Smooth muscle cell (in vitro differentiated cells): ENCODE results near the gene KLHL13. TPM values are rescaled to one million over a fixed set of nuclear protein-coding genes. Genes with fewer than 3 reads are reported as not detected.

Experiments
- DNase-seq: peaks from one replicate; lab custom pipeline; 2025; ENCODE audit not compliant: unreplicated experiment; lab: John Stamatoyannopoulos, UW
- H2AFZ ChIP-seq: fragments of 200-600 bp; sonication (generic); 2 replicates; pipeline ENCODE4 v1.6.0; 2016; ENCODE audit warnings: antibody characterized with exemption, low read depth, mild to moderate bottlenecking
- H3F3A ChIP-seq: fragments of 200-600 bp; sonication (generic); 2 replicates; pipeline ENCODE4 v1.6.0; 2017; ENCODE audit warnings: antibody characterized with exemption, low read depth
- H3K27ac ChIP-seq: fragments of 200-600 bp; sonication (generic); 2 replicates; pipeline ENCODE4 v1.5.1; 2016; ENCODE audit warnings: low read depth, mild to moderate bottlenecking
- H3K27me3 ChIP-seq: fragments of 200-600 bp; sonication (generic); 2 replicates; pipeline ENCODE4 v1.6.1; 2016; ENCODE audit warnings: low read depth, mild to moderate bottlenecking
- H3K36me3 ChIP-seq: fragments of 200-600 bp; sonication (generic); 2 replicates; pipeline ENCODE4 v1.5.1; 2016; ENCODE audit warnings: low read depth
- H3K4me1 ChIP-seq: fragments of 200-600 bp; sonication (generic); 2 replicates; pipeline ENCODE4 v1.5.1; 2016; ENCODE audit warnings: low read depth
- H3K4me2 ChIP-seq: fragments of 200-600 bp; sonication (generic); 2 replicates; pipeline ENCODE4 v1.6.0; 2016; ENCODE audit warnings: mild to moderate bottlenecking
- H3K4me3 ChIP-seq: fragments of 200-600 bp; sonication (generic); 2 replicates; pipeline ENCODE4 v1.5.1; 2016; ENCODE audit warnings: mild to moderate bottlenecking
- H3K79me2 ChIP-seq: fragments of 200-600 bp; sonication (generic); 2 replicates; pipeline ENCODE4 v1.6.0; 2016; ENCODE audit warnings: low read depth, mild to moderate bottlenecking
- H3K9ac ChIP-seq: fragments of 200-600 bp; sonication (generic); 2 replicates; pipeline ENCODE4 v1.6.0; 2016; ENCODE audit warnings: low read depth
- H3K9me3 ChIP-seq: fragments of 200-600 bp; sonication (generic); replicated peaks from 2 replicates; pipeline ENCODE4 v1.5.1; 2016; ENCODE audit warnings: low read depth
- H4K20me1 ChIP-seq: fragments of 200-600 bp; sonication (generic); 2 replicates; pipeline ENCODE4 v1.6.0; 2016; ENCODE audit warnings: low read depth
- CTCF ChIP-seq: fragments of 200-600 bp; sonication (generic); IDR thresholded peaks from 2 replicates; pipeline ENCODE4 v1.5.1; 2017; ENCODE audit warnings: borderline replicate concordance, mild to moderate bottlenecking, antibody characterized with exemption; ENCODE audit not compliant: insufficient read depth, poor library complexity, severe bottlenecking
- WGBS: methylation state at CpG from one replicate; pipeline ENCODE4 v1.1.7; 2016; ENCODE audit warnings: low lambda C conversion rate; 5-methylcytosine and 5-hydroxymethylcytosine counted together
- polyA plus RNA-seq: library from polyadenylated mRNA; unstranded; fragments of >200 nt; fragmentation: Nextera tagmentation; extraction: Ambion mirVana; gene quantifications from 2 replicates; pipeline ENCODE4 v1.2.1, GENCODE V29; 2016
- total RNA-seq: library from RNA; depleted of rRNA; stranded (reverse); fragments of >200 nt; gene quantifications from 2 replicates; pipeline ENCODE4 v1.2.3, GENCODE V29; 2014

Gene KLHL13
- total and polyA plus RNA-seq, 2 experiments from 2014 or later: 0.32 to 3.4 TPM

- TF ChIP-seq CTCF: no peak
- no peak overlapping the region for H3K27ac ChIP-seq
- no peak for DNase-seq
- H3K4me2 ChIP-seq: no peak overlapping the region
- H2AFZ ChIP-seq: no peak overlapping the region
- H3K4me3 ChIP-seq: no peak overlapping the region
- 64% methylated on average over 1 of the region's 1 CpG for WGBS
- H3K36me3 ChIP-seq: no peaks in the 10 kb centered on the region
- H3K4me1 ChIP-seq: no peaks in the 10 kb centered on the region
- H3K9me3 ChIP-seq: no peaks in the 10 kb centered on the region
- no peaks in the 10 kb centered on the region for H3K27me3 ChIP-seq
- H4K20me1 ChIP-seq: no peaks in the 10 kb centered on the region
- no peak overlapping the region for H3K9ac ChIP-seq
- H3K79me2 ChIP-seq: no peaks in the 10 kb centered on the region
- no peaks in the 10 kb centered on the region for H3F3A ChIP-seq
These were observed 218.4 kb downstream of the KLHL13 start for GRCh38 chrX:117898226-117898625.

- Histone ChIP-seq H3K4me3 (no peak overlapping the region), H3K36me3 (no peaks in the 10 kb centered on the region)
- 39% methylated on average over 1 of the region's 1 CpG for WGBS
These were observed 221.2 kb downstream of the KLHL13 start for GRCh38 chrX:117895418-117895817.

GRCh38 chrX:117892469-117892868, 224.1 kb downstream of the KLHL13 start:
- Histone ChIP-seq H3K4me3 (no peak overlapping the region), H3K79me2 (no peaks in the 10 kb centered on the region), H3K27ac (no peak overlapping the region), H3K9me3 (no peaks in the 10 kb centered on the region), H3F3A (no peaks in the 10 kb centered on the region), H3K4me2 (no peak overlapping the region), H3K36me3 (no peaks in the 10 kb centered on the region), H3K9ac (no peak overlapping the region), H2AFZ (no peak overlapping the region), H3K4me1 (no peaks in the 10 kb centered on the region), H3K27me3 (no peaks in the 10 kb centered on the region), H4K20me1 (no peaks in the 10 kb centered on the region)
- no peak for DNase-seq
- no peak for TF ChIP-seq CTCF
- WGBS: 65% methylated on average over 1 of the region's 1 CpG

More at GRCh38 chrX:117895418-117895817, 221.2 kb downstream of the KLHL13 start:
- no peaks in the 10 kb centered on the region for H3K4me1 ChIP-seq
- no peaks in the 10 kb centered on the region for H3K79me2 ChIP-seq
- H4K20me1 ChIP-seq: no peaks in the 10 kb centered on the region
- DNase-seq: no peak
- H3K27ac ChIP-seq: no peak overlapping the region
- no peak overlapping the region for H3K4me2 ChIP-seq
- H3K9ac ChIP-seq: no peak overlapping the region
- H3F3A ChIP-seq: no peaks in the 10 kb centered on the region
- H3K27me3 ChIP-seq: no peaks in the 10 kb centered on the region
- H2AFZ ChIP-seq: no peak overlapping the region
- no peaks in the 10 kb centered on the region for H3K9me3 ChIP-seq
- no peak for TF ChIP-seq CTCF

- Histone ChIP-seq H3K27me3 (no peaks in the 10 kb centered on the region), H3K79me2 (no peaks in the 10 kb centered on the region), H4K20me1 (no peaks in the 10 kb centered on the region), H3K9me3 (no peaks in the 10 kb centered on the region), H3K4me2 (no peak overlapping the region), H3F3A (no peaks in the 10 kb centered on the region), H3K4me3 (no peak overlapping the region), H3K9ac (no peak overlapping the region), H3K4me1 (no peaks in the 10 kb centered on the region), H2AFZ (no peak overlapping the region), H3K27ac (no peak overlapping the region), H3K36me3 (no peaks in the 10 kb centered on the region)
- DNase-seq: no peak
- no peak for TF ChIP-seq CTCF
- 60% methylated on average over 1 of the region's 1 CpG for WGBS
These were observed 244.8 kb downstream of the KLHL13 start for GRCh38 chrX:117871796-117872195.
